H9 (cell line): Measurements from ENCODE around the gene PLCB1. TPM values are rescaled to one million over a fixed set of nuclear protein-coding genes. Genes with fewer than 3 reads are reported as not detected.

Experiments
- DNase-seq: peaks from one replicate; pipeline ENCODE4 v3.0.0-alpha.2; 2017
- H2AFZ ChIP-seq: one replicate; pipeline ENCODE4 v1.6.1; 2013; ENCODE audit warnings: mild to moderate bottlenecking, low read length, control low read depth, moderate library complexity
- H2AK5ac ChIP-seq: 2 replicates; pipeline ENCODE4 v1.6.1; 2013; ENCODE audit warnings: low read length, control low read depth, mixed read lengths; ENCODE audit not compliant: insufficient read length
- H2BK120ac ChIP-seq: one replicate; pipeline ENCODE4 v1.6.1; 2013; ENCODE audit warnings: low read depth, mild to moderate bottlenecking, low read length, control low read depth, inconsistent platforms; ENCODE audit not compliant: poor library complexity, severe bottlenecking
- H2BK12ac ChIP-seq: 2 replicates; pipeline ENCODE4 v1.6.1; 2013; ENCODE audit warnings: low read length, control low read depth, mixed read lengths, low read depth; ENCODE audit not compliant: insufficient read length
- H2BK15ac ChIP-seq: 2 replicates; pipeline ENCODE4 v1.6.1; 2013; ENCODE audit warnings: low read depth, low read length, control low read depth
- H2BK20ac ChIP-seq: one replicate; pipeline ENCODE4 v1.6.1; 2013; ENCODE audit warnings: low read depth, mild to moderate bottlenecking, low read length, control low read depth, inconsistent platforms; ENCODE audit not compliant: poor library complexity, severe bottlenecking
- H2BK5ac ChIP-seq: 2 replicates; pipeline ENCODE4 v1.6.1; 2013; ENCODE audit warnings: low read length, control low read depth, mixed read lengths; ENCODE audit not compliant: insufficient read length
- H3K14ac ChIP-seq: 2 replicates; pipeline ENCODE4 v1.6.1; 2013; ENCODE audit warnings: low read length, control low read depth; ENCODE audit not compliant: insufficient read depth
- H3K18ac ChIP-seq: 2 replicates; pipeline ENCODE4 v1.6.1; 2013; ENCODE audit warnings: low read depth, mild to moderate bottlenecking, mixed read lengths, low read length, control low read depth; ENCODE audit not compliant: insufficient read length
- H3K23ac ChIP-seq: 2 replicates; pipeline ENCODE4 v1.6.1; 2013; ENCODE audit warnings: low read length, control low read depth, mixed read lengths, low read depth; ENCODE audit not compliant: insufficient read length
- H3K23me2 ChIP-seq: 2 replicates; pipeline ENCODE4 v1.6.1; 2013; ENCODE audit warnings: low read depth, mild to moderate bottlenecking, mixed read lengths, low read length, control low read depth; ENCODE audit not compliant: insufficient read length, poor library complexity, severe bottlenecking
- H3K27ac ChIP-seq: 2 replicates; pipeline ENCODE4 v1.5.1; 2013; ENCODE audit warnings: low read length, control low read depth, mixed read lengths, low read depth; ENCODE audit not compliant: insufficient read length
- H3K27me3 ChIP-seq: 2 replicates; pipeline ENCODE4 v1.6.1; 2013; ENCODE audit warnings: low read length, control low read depth, inconsistent platforms; ENCODE audit not compliant: insufficient read depth
- H3K4ac ChIP-seq: 2 replicates; pipeline ENCODE4 v1.6.1; 2013; ENCODE audit warnings: low read depth, mild to moderate bottlenecking, control low read depth, inconsistent platforms, low read length, moderate library complexity
- H3K4me1 ChIP-seq: 2 replicates; pipeline ENCODE4 v1.6.1; 2013; ENCODE audit warnings: low read length, control low read depth, inconsistent platforms; ENCODE audit not compliant: insufficient read depth
- H3K4me2 ChIP-seq: 2 replicates; pipeline ENCODE4 v1.6.1; 2013; ENCODE audit warnings: low read length, control low read depth, mixed read lengths; ENCODE audit not compliant: insufficient read length, insufficient read depth
- H3K56ac ChIP-seq: 2 replicates; pipeline ENCODE4 v1.6.1; 2013; ENCODE audit warnings: low read depth, mild to moderate bottlenecking, mixed read lengths, low read length, control low read depth; ENCODE audit not compliant: insufficient read length
- H3K79me1 ChIP-seq: 2 replicates; pipeline ENCODE4 v1.6.1; 2013; ENCODE audit warnings: low read depth, mild to moderate bottlenecking, moderate library complexity, low read length, control low read depth, inconsistent platforms; ENCODE audit not compliant: insufficient read depth, poor library complexity, severe bottlenecking
- H3K79me2 ChIP-seq: 2 replicates; pipeline ENCODE4 v1.6.1; 2013; ENCODE audit warnings: low read length, control low read depth, inconsistent platforms; ENCODE audit not compliant: insufficient read depth
- H3K9ac ChIP-seq: 2 replicates; pipeline ENCODE4 v1.6.1; 2013; ENCODE audit warnings: low read length, control low read depth, mixed read lengths; ENCODE audit not compliant: insufficient read length; ENCODE audit errors: extremely low read depth
- H3K9me3 ChIP-seq: one replicate; pipeline ENCODE4 v1.6.1; 2013; ENCODE audit warnings: low read depth, low read length, inconsistent platforms; ENCODE audit not compliant: control insufficient read depth
- H3T11ph ChIP-seq: one replicate; pipeline ENCODE4 v1.6.1; 2013; ENCODE audit warnings: mild to moderate bottlenecking, low read length, control low read depth, inconsistent platforms
- H4K20me1 ChIP-seq: one replicate; pipeline ENCODE4 v1.6.1; 2013; ENCODE audit not compliant: control insufficient read depth, insufficient read length, insufficient read depth
- H4K5ac ChIP-seq: 2 replicates; pipeline ENCODE4 v1.6.1; 2013; ENCODE audit warnings: low read depth, mild to moderate bottlenecking, mixed read lengths, low read length, control low read depth; ENCODE audit not compliant: insufficient read length
- H4K8ac ChIP-seq: replicated peaks from 2 replicates; pipeline ENCODE4 v1.6.1; 2013; ENCODE audit warnings: low read length, control low read depth, mixed read lengths, low read depth; ENCODE audit not compliant: insufficient read length
- H4K91ac ChIP-seq: 2 replicates; pipeline ENCODE4 v1.6.1; 2013; ENCODE audit warnings: low read depth, mild to moderate bottlenecking, moderate library complexity, mixed read lengths, low read length, control low read depth; ENCODE audit not compliant: insufficient read length
- H3K27ac Mint-ChIP-seq, 3 experiments: 2 replicates in 2 of 3; 3 replicates in 1 of 3; pipeline ENCODE4 v1.8.0; 2020 to 2021; ENCODE audit warnings: mixed read lengths in 3 of 3, mild to moderate bottlenecking in 1 of 3, moderate library complexity in 1 of 3
- H3K27me3 Mint-ChIP-seq: 2 replicates; pipeline ENCODE4 v1.8.0; 2021; ENCODE audit warnings: low read depth, mild to moderate bottlenecking, moderate library complexity, mixed read lengths
- H3K36me3 Mint-ChIP-seq, 3 experiments: 2 replicates in 2 of 3; 3 replicates in 1 of 3; pipeline ENCODE4 v1.8.0; 2020 to 2021; ENCODE audit warnings: low read depth in 3 of 3, mixed read lengths in 3 of 3; ENCODE audit not compliant: insufficient read depth in 1 of 3
- H3K4me1 Mint-ChIP-seq, 2 experiments: 2 replicates each; pipeline ENCODE4 v1.8.0; 2020; ENCODE audit warnings: mixed read lengths in 2 of 2
- H3K4me3 Mint-ChIP-seq, 2 experiments: 2 replicates in 1 of 2; 3 replicates in 1 of 2; pipeline ENCODE4 v1.8.0; 2020 to 2021; ENCODE audit warnings: mild to moderate bottlenecking in 2 of 2, mixed read lengths in 2 of 2, moderate library complexity in 1 of 2
- H3K9me3 Mint-ChIP-seq, 2 experiments: 2 replicates in 1 of 2; 3 replicates in 1 of 2; pipeline ENCODE4 v1.8.0; 2020; ENCODE audit warnings: mild to moderate bottlenecking in 2 of 2, mixed read lengths in 2 of 2, moderate library complexity in 1 of 2
- WGBS: extraction: QIAGEN DNeasy Blood & Tissue Kit; methylation state at CpG from one replicate; pipeline ENCODE4 v1.1.7; 2013; ENCODE audit warnings: missing lambda C conversion rate, low lambda C conversion rate, mixed read lengths; ENCODE audit not compliant: insufficient read length; ENCODE audit errors: extremely low coverage; 5-methylcytosine and 5-hydroxymethylcytosine counted together
- total RNA-seq: library from RNA; stranded (reverse); gene quantifications from 2 replicates; pipeline ENCODE4 v1.2.1, GENCODE V29; 2021
- TF ChIP-seq, protein P1 (sequence below): fragments of 200-600 bp; sonication (generic); conservative IDR thresholded peaks from 3 replicates; pipeline ENCODE4 v1.8.0; 2021; ENCODE audit warnings: antibody characterized with exemption, mild to moderate bottlenecking

The PLCB1 gene
- total RNA-seq, 1 experiment from 2014 or later = 11.5 TPM

DNA sequence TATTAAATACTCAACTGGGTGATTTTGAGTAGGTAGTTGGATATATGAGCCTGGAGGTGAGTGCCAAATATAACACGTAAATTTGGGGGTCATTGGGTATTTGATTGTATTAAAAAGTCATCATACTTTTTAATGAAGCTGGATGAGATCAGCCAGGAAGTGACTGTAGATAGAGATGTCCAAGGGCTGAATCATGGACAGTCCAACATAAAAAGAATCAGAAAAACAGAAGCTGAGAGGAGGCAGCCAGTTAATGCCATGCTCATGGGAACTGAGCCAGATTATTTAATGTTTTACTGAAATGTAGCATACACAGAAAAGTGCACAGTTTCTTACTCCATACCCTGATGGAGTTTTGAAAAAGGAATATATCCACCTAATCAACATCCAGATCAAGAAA is 501.3 kb downstream of the PLCB1 start:
- no peaks in the 10 kb centered on the region for H3K79me1 ChIP-seq
- H3K4me3 Mint-ChIP-seq = no peak overlapping the region
- no peak overlapping the region for H3K14ac ChIP-seq
- 0 out of 4 replicates have a peak, but pooled peaks cover 0 to 2% of the 10 kb centered on the region in 2 experiments for H3K4me1 Mint-ChIP-seq
- no peak overlapping the region for H3K9ac ChIP-seq
- no peak overlapping the region for H3K27ac ChIP-seq
- no peak overlapping the region for H3K23ac ChIP-seq
- H3K9me3 ChIP-seq = no peaks in the 10 kb centered on the region
- no peak overlapping the region for H3K27ac Mint-ChIP-seq
- H2BK15ac ChIP-seq = no peak overlapping the region
- no peak overlapping the region for H2BK12ac ChIP-seq
- no peaks in the 10 kb centered on the region for H3K9me3 Mint-ChIP-seq
- H3K79me2 ChIP-seq = no peaks in the 10 kb centered on the region
- no peaks in the 10 kb centered on the region for H3K27me3 ChIP-seq
- no peak overlapping the region for H2BK5ac ChIP-seq
- TF ChIP-seq, protein P1, sequence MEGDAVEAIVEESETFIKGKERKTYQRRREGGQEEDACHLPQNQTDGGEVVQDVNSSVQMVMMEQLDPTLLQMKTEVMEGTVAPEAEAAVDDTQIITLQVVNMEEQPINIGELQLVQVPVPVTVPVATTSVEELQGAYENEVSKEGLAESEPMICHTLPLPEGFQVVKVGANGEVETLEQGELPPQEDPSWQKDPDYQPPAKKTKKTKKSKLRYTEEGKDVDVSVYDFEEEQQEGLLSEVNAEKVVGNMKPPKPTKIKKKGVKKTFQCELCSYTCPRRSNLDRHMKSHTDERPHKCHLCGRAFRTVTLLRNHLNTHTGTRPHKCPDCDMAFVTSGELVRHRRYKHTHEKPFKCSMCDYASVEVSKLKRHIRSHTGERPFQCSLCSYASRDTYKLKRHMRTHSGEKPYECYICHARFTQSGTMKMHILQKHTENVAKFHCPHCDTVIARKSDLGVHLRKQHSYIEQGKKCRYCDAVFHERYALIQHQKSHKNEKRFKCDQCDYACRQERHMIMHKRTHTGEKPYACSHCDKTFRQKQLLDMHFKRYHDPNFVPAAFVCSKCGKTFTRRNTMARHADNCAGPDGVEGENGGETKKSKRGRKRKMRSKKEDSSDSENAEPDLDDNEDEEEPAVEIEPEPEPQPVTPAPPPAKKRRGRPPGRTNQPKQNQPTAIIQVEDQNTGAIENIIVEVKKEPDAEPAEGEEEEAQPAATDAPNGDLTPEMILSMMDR = no peak
- no peaks in the 10 kb centered on the region; the same call in 1 of the 2 replicates for H3K4me1 ChIP-seq
- H3K27me3 Mint-ChIP-seq = no peaks in the 10 kb centered on the region
- H3K36me3 Mint-ChIP-seq = no peaks in the 10 kb centered on the region
- H2BK120ac ChIP-seq = no peak overlapping the region
- H2BK20ac ChIP-seq = no peak overlapping the region
- no peak overlapping the region for H4K8ac ChIP-seq
- H4K20me1 ChIP-seq = no peaks in the 10 kb centered on the region
- H2AK5ac ChIP-seq = no peak overlapping the region
- no peak overlapping the region for H2AFZ ChIP-seq
- no CpG with 5 or more reads among the region's 1 CpG for whole genome bisulfite sequencing
- H4K91ac ChIP-seq = no peak overlapping the region
- H4K5ac ChIP-seq = no peak overlapping the region
- no peak overlapping the region for H3K4ac ChIP-seq
- H3K23me2 ChIP-seq = no peaks in the 10 kb centered on the region
- no peak overlapping the region for H3K56ac ChIP-seq
- no peak overlapping the region for H3K4me2 ChIP-seq
- no peak for DNase-seq
- H3T11ph ChIP-seq = no peak overlapping the region
- no peak overlapping the region for H3K18ac ChIP-seq
